ENCODE measurements around the gene GINS3.
"Not testable (repeated sequence)": the region's sequence is repeated elsewhere in the genome, so short reads cannot be mapped to it uniquely, and the experiment has no call there.

GRCh38 chr16:58401305-58401704 lies 9.0 kb downstream of the GINS3 start:
- TF ChIP-seq CTCF (conservative IDR thresholded peaks at IDR 0.05; ENCODE audit: low read depth, low read length); EZH2 (IDR thresholded peaks at IDR 0.05; ENCODE audit: borderline replicate concordance, low read depth, low read length, poor library complexity, severe bottlenecking): not testable (repeated sequence)

Measured in A673 (cell line).